NCI-H226 (cell line): Measurements from ENCODE around the gene MEX3D.
A peak's percentile ranks its signal among the peaks of the same experiment; 100 is the strongest.
"Not testable (repeated sequence)": the region's sequence is repeated elsewhere in the genome, so short reads cannot be mapped to it uniquely, and the experiment has no call there.

ENCODE experiments used
- DNase-seq: peaks from one replicate; pipeline ENCODE4 v3.0.0-alpha.2; 2015

The MEX3D gene

DNA sequence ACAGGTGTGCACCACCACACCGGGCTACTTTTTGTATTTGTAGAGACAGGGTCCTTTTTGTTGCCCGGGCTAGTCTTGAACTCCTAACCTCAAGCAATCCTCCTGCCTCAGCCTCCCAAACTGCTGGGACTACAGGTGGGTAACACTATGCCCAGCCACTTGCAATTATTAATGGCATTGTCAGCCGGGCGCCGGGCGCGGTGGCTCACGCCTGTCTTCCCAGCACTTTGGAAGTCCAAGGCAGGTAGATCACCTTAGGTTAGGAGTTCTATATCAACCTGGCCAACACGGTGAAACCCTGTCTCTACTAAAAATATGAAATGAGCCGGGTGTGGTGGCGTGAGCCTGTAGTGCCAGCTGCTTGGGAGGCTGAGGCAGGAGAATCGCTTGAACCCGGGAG, 2.7 kb upstream of the MEX3D start:
- DNase-seq = no peak

DNA sequence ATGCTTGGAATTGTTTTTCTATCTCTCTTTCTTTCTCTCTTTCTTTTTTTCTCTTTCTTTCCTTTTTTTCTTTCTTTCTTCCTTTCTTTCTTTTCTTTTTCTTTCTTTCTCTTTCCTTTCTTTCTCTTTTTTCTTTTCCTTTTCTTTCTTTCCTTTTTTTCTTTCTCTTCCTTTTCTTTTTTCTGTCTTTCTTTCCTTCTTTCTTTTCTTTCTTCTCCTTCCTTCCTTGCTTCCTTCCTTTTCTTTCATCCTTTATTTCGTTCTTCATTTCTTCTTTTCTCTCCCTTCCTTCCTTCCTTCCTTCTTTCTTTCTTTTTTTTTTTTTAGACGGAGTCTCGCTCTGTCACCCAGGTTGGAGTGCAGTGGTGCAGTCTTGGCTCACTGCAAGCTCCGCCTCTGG, 1.9 kb upstream of the MEX3D start:
- no peak for DNase-seq

DNA sequence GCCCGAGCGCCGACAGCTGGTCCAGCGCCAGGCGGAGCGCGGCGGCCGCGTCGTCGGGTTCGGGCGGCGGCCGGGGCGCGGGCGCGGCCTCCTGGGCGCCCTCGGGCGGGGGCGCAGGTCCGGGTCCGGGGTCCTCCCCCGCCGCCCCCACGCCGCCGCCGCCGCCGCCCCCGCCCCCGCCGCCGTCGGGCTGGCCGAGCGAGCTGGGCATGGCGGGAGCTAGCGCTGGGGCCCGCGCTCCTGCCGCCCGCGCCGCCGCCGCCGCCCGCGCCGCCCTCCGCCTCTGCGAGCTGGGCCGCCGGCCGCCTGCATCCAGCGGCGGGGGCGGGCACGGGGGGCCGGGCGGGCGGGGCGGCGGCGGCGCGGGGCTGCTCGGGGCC, 287 bp downstream of the MEX3D start:
- DNase-seq = no peak

DNA sequence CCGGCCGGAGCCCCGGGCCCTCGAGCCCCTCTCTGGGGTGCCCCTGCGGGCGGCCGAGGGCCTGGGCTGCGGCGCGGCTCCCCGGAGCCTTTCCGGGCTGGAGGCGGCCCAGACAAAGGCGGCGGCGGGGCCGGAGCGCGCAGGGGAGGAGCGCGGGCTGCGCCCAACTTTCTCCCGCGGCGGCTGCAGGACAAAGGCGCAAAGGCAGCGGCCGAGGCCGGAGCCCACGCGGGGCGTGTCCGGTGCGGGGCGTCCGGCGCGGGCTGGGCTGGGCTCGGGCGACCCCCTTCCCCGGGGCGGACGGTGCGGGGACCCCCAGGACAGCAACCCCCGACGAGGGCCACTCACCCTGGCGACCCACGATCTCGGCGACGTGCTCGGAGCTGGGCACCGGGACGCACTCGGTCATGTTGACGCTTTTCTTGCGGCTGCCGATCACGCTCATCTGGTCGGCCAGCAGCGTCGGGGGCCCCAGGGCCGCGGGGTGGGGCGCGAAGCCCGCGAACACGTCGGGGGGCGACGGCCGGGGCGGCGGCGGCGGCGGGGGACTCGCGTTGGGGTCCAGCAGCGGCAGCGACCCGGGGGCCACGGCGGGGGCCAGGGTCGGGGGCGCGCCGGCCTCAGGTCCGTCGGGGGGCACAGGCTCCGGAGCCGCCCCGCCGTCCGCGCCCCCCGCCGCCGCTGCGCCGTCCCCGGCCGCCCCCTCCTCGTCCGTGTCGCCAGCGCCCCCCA, 843 bp downstream of the MEX3D start:
- no peak for DNase-seq

DNA sequence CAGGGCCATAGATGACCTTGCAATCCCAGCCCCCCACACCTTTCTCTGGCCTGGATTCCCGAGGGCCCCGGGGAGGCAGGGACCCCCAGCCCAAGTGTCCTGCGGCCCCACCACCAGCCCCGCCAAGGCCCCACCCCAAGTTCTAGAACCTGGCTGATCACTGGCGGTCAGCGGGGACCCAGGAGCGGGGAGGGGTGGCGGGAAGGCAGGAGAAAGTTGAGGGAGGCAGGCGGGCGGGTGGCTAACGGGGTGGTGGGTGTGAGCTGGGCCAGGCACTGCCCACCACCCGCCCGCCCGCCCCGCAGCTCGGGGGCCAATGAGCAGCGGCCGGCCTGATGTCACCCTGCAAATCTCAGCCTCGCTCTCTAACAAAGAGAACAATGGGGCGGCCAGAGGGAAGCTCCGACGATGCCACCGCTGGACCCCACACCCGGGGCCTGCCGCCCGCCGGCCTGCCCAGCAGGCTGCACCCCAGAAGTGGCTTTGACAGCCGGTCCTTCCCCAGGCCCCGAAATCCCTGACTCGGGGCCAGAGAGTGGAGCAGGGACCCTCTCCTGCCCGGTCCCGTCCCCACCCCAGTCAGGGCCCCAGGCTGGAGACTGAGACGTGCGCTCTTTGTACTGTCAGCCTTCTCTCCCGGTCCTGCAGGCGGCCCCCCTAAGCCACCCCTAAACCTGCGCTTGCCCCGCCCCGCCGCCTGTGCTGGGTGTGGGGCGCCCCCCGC, 1.6 kb downstream of the MEX3D start:
- DNase-seq = peak; percentile 30

DNA sequence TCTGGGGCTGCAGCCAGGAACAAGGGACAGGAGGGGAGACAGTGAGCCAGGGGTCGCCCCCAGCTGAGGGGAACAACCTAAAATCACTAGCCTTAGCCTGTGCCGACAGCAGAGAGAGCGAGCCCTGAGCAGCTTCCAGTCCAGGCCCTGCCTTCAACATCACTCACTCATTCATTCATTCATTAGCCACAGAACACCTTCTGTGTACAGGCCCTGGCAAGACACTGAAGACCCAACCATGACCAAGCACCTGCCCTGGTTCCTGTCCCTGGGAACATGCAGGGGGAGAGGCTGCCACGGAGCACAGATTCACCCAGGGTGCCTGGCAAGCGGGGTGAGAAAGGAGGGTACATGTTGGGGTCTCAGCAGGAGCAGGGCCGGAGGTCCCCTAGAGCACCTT, 4.9 kb downstream of the MEX3D start:
- no peak for DNase-seq

DNA sequence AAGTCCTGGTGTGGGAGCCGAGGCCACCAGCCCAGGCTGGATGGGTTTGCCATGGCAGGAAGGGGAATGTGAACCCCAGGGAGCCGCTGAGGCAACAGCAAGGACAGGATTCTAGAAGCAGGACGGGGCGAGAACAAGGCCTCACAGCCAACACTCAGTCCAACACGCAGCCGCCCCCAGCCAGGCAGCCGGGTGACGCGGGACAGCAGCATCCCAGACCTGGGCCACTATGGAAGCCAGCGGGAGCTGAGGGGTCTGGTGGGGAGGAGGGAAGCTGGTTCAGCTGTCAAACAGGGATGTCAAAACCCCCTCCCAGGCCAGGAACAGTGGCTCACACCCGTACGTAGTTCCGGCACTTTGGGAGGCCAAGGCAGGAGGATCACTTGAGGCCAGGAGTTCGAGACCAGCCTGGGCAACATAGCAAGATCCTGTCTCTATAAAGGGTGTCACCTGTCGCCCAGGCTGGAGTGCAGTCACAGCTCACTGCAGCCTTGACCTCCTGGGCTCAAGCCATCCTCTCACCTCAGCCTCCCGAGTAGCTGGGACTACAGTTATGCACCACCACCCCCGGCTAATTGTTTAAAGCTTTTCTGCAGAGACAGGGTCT, 6.8 kb downstream of the MEX3D start:
- DNase-seq = no peak

DNA sequence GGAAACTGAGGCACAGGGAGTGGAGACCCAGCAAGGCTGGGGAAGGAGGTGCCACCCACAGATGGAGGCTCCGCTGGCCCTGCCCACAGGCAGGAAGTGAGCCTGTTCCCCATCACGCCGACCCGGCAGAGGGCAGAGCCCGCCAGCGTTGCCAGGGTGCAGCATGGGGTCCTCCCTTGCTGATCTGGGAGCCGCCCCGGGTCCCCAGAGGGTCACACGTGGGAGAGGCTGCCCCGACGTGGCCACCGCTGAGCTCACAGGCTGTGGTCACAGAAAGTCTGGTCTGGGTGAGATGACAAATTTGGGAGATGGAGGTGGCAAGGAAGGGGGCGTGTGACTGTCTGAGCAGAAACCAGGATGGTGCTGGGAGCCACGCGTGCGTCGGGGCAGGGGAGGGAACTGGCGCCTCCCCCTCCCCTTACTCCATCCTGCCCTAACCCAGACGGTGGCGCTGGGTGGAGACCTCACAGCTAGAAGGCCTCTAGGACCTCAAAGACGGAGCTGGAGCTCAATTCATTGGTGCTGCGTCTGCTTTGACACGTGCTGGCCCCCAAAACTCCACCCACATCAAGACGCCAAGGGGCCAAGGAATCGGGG, 7.7 kb downstream of the MEX3D start:
- DNase-seq = no peak

DNA sequence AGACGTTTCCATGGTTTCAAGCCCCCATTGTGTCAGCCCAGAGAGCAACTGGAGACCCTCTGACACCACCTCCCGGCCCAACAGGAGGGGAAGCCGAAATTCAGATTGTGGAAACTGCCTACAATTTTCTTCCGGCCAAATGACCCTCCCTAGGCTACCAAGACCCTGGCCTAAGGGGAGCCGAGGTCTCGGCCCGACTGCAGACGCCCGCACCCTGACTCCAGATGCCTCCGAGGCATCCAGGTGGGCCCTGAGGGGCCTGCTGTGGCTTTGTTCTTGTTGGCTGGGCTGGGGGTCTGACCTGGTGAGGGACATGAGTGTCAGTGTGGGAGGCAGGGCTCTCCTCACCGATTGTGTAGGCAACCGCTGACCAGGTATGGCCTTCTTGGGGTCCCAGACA, 9.6 kb downstream of the MEX3D start:
- DNase-seq = no peak

DNA sequence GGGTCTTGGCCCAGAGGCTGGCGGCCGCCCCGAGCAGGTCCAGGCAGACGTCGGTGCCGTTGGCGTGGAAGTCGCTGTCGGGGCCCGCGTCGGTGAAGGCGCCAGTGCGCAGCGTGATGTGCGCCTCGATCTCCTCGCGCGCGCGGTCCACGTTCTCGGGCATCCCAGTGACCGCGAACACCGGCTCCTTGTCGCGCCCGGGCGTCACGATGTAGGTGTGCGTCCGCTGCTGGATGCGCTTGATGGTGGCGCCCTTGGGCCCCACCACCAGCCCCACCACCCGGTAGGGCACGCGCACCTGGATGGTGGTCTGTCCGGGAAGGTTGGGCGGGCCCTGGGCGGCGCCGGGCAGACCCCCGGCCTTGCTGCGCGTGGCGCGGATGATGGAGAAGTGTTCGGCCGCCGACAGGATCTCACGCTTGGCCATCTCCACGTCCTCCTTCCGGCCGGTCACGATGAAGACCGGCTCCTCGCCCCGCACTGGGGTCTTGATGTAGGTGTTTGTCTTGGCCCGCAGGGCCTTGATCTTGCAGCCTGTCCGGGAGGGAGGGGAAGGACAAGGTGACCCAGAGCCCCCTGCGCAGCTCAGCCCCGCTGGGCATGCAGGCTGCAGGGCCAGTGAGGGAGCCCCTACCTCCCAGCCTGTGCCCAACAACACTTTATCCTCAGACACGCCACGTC, 11.6 kb downstream of the MEX3D start:
- DNase-seq = no peak

DNA sequence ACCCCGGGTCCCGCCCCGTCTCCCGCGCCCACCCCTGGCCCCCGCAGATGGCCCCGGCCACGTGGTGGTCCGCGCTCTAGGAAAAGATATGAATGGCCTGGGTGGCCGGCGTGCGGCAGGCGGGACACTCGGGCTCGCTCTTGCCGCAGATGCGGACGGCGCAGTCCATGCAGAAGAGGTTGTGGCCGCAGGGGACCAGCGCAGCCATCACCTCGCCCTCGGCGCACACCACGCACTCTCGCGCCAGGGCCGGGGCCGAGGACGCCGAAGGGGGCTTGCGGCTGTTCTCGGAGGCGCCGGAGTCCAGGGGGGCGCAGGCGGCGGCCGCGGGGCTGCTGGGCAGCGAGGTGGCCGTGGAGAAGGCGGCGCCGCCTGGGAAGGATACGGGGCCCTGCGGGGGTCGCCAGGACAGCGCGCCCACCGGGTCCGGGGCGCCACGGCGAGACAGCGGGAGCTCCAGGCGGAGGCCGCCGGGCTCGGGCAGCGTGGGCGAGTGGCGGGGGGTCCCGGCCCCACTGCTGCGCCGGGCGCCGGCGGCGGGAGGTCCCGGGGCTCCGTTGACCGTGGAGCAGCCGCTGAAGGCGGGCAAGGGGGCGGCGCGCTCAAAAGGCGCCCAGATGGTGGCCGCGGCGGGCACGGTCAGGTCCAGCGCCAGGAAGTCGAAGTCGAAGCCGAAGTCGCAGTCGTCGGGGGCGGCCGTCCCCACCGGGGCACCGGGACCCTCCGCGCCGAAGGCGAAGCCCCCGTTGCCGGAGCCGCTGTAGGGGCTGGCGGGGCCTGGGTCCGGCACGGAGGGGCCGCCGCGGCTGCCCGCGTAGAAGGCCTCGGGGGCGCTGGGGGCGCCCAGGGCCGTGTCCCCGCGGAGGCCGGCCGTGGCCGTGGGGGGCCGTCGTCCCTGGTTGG, 12.4 kb downstream of the MEX3D start:
- DNase-seq = no peak

DNA sequence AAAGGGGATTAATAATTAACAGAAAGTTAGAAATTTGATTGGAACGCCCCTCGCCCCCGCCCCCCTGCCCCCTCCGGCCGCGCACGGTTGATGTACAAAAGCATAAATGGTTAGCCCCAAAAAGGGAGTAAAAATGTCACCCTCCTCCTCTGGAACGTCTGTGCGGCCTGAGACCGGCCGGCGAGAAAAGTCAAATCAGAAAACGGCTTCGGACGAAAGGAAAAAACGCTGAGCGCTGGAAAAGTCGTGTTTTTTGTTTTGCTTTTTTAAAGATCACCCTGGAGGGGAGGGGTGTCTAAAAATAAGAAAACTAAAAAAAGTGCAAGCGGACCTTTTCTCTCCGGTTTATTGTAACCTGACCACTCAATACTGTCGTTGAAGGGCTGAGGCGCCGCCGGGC, 13.2 kb downstream of the MEX3D start:
- DNase-seq = no peak

DNA sequence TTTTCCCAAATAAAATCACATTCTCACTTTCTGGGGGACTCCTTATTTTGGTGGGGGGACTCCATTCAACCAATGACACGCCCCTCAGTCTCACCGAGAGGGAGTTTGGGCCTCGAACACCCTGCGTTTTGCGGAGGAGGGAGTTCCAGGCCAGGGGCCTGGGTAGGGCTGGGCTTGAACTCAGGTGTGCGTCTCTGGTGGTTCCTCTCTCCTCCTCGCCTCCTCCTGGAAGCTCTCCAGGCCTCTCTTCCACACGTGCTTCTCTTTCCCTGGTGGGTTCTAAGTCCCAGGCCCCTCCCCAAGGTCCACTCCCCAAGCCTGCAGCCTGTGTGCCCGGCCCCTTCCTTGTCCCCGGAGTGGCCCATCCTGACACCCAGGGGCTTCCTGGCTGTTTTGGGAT, 14.7 kb downstream of the MEX3D start:
- no peak for DNase-seq

DNA sequence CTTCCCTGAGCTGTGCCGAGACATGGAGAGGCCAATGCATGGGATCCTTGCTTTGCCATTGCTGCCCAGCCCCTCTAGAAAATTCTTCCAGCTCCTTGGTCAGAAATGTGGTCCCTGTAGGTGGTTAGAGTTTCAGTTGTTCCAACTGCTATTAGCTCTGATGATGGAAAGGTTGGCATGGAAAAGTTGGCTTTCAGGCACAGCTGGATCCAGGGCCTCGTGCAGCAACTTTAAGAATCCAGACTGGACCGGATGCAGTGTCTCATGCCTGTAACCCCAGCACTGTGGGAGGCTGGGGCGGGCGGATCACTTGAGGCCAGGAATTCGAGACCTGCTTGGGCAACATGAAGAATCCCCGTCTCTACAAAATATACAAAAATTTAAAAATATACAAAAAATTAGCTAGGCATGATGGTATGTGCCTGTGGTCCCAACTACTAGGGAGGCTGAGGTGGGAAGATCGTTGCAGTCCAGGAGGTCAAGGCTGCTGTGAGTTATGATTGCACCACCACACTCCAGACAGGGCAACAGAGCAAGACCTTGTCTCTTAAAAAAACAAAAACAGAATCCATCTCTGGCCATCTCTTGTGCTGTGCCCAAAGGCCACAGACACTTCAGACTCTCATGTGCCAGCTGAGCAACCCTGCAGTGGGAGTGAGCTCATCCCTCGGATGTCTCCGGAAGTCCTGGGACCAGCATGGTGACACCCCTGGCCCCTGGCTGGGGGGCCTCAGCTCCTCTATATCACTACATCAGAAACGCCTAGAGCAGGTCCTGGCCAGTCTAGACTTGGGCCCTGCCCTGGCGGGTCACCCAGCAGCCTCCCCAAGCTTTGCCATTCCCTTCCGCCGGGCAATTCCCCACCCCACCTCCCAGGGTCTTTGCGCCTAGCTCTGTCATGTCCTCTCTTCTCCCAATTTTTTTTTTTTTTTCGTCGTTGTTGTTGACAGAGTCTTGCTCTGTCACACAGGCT, 16.8 kb downstream of the MEX3D start:
- DNase-seq = no peak

DNA sequence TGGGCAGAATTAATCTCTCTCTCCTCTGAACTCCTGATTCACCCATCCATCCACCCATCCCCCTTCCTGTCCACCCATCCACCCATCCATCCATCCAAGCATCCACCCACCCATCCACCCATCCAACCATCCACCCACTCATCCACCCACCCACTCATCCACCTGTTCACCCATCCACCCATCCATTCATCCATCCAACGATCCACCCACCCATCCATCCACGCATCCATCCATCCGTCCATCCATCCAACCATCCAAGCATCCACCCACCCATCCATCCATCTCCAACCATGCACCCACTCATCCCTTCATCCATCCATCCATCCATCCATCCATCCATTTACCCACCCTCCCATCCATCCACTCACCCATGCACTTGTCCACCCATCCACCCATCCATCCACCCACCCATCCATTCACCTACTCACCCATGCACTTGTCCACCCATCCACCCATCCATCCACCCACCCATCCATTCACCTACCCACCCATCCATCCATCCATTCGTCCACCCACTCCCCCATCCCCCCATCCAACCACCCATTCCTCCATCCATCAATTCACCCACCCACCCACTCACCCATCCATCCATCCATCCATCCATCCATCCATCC, 18.7 kb downstream of the MEX3D start:
- DNase-seq = no peak

DNA sequence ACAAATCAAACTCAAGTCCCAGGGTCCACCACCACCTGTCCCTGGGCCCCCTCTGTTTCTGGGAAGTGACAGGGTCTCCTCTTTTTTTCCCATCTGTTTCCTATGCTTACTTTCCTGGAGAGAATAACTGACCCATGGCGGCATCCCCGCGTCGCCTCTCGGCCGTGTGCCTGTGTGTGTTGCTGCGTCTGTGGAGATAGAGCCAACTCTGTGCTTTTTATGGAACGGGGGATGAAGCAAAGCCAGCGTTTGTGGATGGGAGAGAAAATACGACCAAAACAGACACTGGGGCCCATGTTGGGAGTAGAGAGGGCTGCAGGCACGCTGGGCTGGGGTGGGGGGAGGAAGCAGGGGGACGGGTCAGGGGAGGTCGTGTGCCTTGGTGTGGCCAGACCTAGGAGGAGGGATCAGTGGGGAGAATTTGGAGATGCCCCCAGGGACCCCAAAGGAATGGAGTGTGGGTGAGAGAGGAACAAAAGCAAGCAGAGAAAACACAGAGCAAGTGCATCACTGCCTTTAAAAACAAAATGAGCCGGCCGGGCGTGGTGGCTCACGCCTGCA, 27.7 kb downstream of the MEX3D start:
- no peak for DNase-seq

DNA sequence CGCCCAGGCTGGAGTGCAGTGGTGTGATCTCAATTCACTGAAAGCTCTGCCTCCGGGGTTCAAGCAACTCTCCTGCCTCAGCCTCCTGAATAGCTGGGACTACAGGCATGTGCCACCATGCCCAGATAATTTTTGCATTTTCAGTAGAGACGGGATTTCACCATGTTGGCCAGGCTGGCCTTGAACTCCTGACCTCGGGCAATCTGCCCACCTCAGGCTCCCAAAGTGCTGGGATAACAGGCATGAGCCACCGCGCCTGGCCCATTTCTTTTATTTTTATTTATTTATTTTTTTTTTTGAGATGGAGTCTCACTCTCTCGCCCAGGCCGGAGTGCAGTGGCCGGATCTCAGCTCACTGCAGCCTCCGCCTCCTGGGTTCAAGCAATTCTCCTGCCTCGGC, 28.4 kb downstream of the MEX3D start:
- DNase-seq = not testable (repeated sequence)

DNA sequence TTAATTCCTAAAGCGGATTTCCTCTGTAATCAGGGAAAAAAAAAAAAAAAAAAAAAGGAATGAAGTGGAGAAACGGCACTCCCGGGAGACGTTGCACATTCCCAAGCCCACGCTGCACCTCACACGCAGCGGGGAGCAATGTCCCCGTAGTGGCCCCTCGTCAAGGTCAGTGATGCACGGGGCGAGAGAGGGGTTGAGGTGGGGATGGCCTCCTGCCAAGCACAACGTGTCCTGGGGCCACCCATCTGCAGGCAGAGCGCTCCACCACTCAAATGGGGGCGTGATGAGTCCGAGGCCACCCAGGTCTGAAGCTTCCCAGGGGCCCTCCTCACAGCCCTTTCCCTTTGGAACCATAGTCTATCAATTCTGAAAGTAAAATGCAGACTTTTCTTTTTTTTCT, 29.1 kb downstream of the MEX3D start:
- no peak for DNase-seq

DNA sequence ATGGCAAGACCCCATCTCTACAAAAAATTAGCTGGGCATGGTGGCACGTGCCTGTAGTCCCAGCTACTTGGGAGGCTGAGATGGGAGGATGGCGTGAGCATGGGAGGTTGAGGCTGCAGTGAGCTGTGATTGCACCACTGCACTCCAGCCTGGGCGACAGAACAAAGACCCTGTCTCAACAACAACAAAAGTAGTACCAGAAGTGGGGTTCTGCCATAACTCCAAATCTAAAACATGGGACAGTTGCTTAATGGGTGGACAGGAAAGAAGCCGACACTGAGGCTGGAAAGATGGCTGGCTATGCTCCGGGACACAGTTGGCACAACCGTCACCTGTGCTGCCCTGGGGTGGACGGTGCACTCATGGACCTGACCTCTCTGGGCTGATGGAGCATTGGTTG, 32.4 kb downstream of the MEX3D start:
- DNase-seq = not testable (repeated sequence)

DNA sequence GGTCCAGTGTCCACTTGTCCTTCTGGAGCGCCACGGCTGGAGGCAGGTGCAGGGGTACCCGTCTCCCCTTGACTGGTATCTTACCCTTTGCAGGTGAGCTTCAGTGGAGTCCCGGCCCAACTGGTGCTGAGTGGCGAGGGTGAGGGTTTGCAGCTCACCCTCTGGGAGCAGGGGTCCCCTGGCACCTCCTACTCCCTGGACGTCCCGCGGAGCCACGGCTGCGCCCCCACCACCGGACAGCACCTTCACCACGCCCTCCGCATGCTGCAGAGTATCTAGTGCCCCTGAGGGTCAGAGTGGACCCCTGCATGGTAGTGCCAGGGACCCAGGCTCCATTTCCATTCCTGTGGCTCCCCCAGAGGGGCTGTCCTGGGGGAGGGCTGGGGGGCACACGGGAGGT, 33.2 kb downstream of the MEX3D start:
- DNase-seq = no peak
